Muscle of arm (tissue), 14 donors: ENCODE results near the gene ACSL3. TPM values are rescaled to one million over a fixed set of nuclear protein-coding genes. Genes with fewer than 3 reads are reported as not detected.
A peak's percentile ranks its signal among the peaks of the same experiment; 100 is the strongest.
"Not testable (repeated sequence)": the region's sequence is repeated elsewhere in the genome, so short reads cannot be mapped to it uniquely, and the experiment has no call there.

Experiments used
- DNase-seq: peaks from one replicate; pipeline ENCODE4 v3.0.0-alpha.2; 2013
- long read RNA-seq, 11 donors: transcript quantifications; one replicate each; lab custom pipeline, GENCODE V29; 2026
- polyA plus RNA-seq, 12 donors: library from polyadenylated mRNA; unstranded; fragments of 120-200 nt; gene quantifications; one replicate each; pipeline ENCODE4 v1.2.1, GENCODE V29; 2013; ENCODE audit not compliant: insufficient read length in 12 of 12

The ACSL3 gene
- polyA plus RNA-seq = 100 to 1,000 TPM in 1 of 12 donors, 10 to 100 TPM in 11; 35.5 to 122 (median 46.7) TPM
- long read RNA-seq, donor 1, full-length matches to known transcripts = 4 of 13 reads
- long read RNA-seq, donor 1, partial matches to known transcripts = 9 of 13 reads
- long read RNA-seq, donor 1, other reads (novel, unspliced or antisense) = 0 of 13 reads
- long read RNA-seq, donor 2, full-length matches to known transcripts = 15 of 15 reads
- long read RNA-seq, donor 2, partial matches to known transcripts = 0 of 15 reads
- long read RNA-seq, donor 2, other reads (novel, unspliced or antisense) = 0 of 15 reads
- long read RNA-seq, donor 3, full-length matches to known transcripts = 5 of 5 reads
- long read RNA-seq, donor 3, partial matches to known transcripts = 0 of 5 reads
- long read RNA-seq, donor 3, other reads (novel, unspliced or antisense) = 0 of 5 reads
- long read RNA-seq, donor 4, full-length matches to known transcripts = 4 of 4 reads
- long read RNA-seq, donor 4, partial matches to known transcripts = 0 of 4 reads
- long read RNA-seq, donor 4, other reads (novel, unspliced or antisense) = 0 of 4 reads
- long read RNA-seq, donor 5, full-length matches to known transcripts = 6 of 13 reads
- long read RNA-seq, donor 5, partial matches to known transcripts = 7 of 13 reads
- long read RNA-seq, donor 5, other reads (novel, unspliced or antisense) = 0 of 13 reads
- long read RNA-seq, donor 6, partial matches to known transcripts = 5 of 8 reads
- long read RNA-seq, donor 6, other reads (novel, unspliced or antisense) = 0 of 8 reads
- long read RNA-seq, donor 7, partial matches to known transcripts = 0 of 3 reads
- long read RNA-seq, donor 7, other reads (novel, unspliced or antisense) = 0 of 3 reads
- long read RNA-seq, donor 8, full-length matches to known transcripts = 7 of 17 reads
- long read RNA-seq, donor 8, partial matches to known transcripts = 10 of 17 reads
- long read RNA-seq, donor 8, other reads (novel, unspliced or antisense) = 0 of 17 reads
- long read RNA-seq, donor 9, full-length matches to known transcripts = 3 of 3 reads
- long read RNA-seq, donor 9, partial matches to known transcripts = 0 of 3 reads
- long read RNA-seq, donor 9, other reads (novel, unspliced or antisense) = 0 of 3 reads
- long read RNA-seq, donor 10, full-length matches to known transcripts = 9 of 20 reads
- long read RNA-seq, donor 10, partial matches to known transcripts = 11 of 20 reads
- long read RNA-seq, donor 10, other reads (novel, unspliced or antisense) = 0 of 20 reads
- long read RNA-seq, donor 11, full-length matches to known transcripts = 8 of 13 reads
- long read RNA-seq, donor 11, partial matches to known transcripts = 5 of 13 reads
- long read RNA-seq, donor 11, other reads (novel, unspliced or antisense) = 0 of 13 reads

- DNase-seq = peak; percentile 94
Measured at GRCh38 chr2:222860740-222861410, at the start of gene ACSL3. Gene ACSL3, plus strand, starts transcription at chr2:222861036. Its CDS starts 47,737 bp downstream, at chr2:222908773.

- no peak for DNase-seq
Measured at GRCh38 chr2:222811828-222812227, 49.0 kb upstream of the ACSL3 start.

GRCh38 chr2:222813177-222813843 lies 47.5 kb upstream of the ACSL3 start:
- DNase-seq = no peak

- DNase-seq = no peak
Measured at GRCh38 chr2:222819722-222820333, 41.0 kb upstream of the ACSL3 start.

GRCh38 chr2:222823183-222823930 lies 37.5 kb upstream of the ACSL3 start:
- no peak for DNase-seq

- no peak for DNase-seq
Measured at GRCh38 chr2:222825031-222825430, 35.8 kb upstream of the ACSL3 start.

GRCh38 chr2:222827417-222827816 lies 33.4 kb upstream of the ACSL3 start:
- no peak for DNase-seq

GRCh38 chr2:222828572-222828971 lies 32.3 kb upstream of the ACSL3 start:
- DNase-seq = no peak

GRCh38 chr2:222830164-222830563 lies 30.7 kb upstream of the ACSL3 start:
- no peak for DNase-seq

- DNase-seq = no peak
Measured at GRCh38 chr2:222833410-222833809, 27.4 kb upstream of the ACSL3 start.

- DNase-seq = no peak
Measured at GRCh38 chr2:222835143-222835822, 25.6 kb upstream of the ACSL3 start.

GRCh38 chr2:222835823-222836151 lies 25.0 kb upstream of the ACSL3 start:
- DNase-seq = no peak

GRCh38 chr2:222837643-222838056 lies 23.2 kb upstream of the ACSL3 start:
- no peak for DNase-seq

- no peak for DNase-seq
Measured at GRCh38 chr2:222840060-222840802, 20.6 kb upstream of the ACSL3 start.

- DNase-seq = no peak
Measured at GRCh38 chr2:222842491-222843174, 18.2 kb upstream of the ACSL3 start.

- DNase-seq = no peak
Measured at GRCh38 chr2:222844323-222844722, 16.5 kb upstream of the ACSL3 start.

- DNase-seq = not testable (repeated sequence)
Measured at GRCh38 chr2:222845314-222845713, 15.5 kb upstream of the ACSL3 start.
